Retinal pigment epithelial cell (primary cell): ENCODE results near the gene OSBPL6.

Source experiments
- DNase-seq: peaks from one replicate; pipeline ENCODE4 v3.0.0-alpha.2; 2010; ENCODE audit warnings: low read depth
- H3K4me3 ChIP-seq: 2 replicates; pipeline ENCODE4 v1.5.1; 2011; ENCODE audit warnings: mild to moderate bottlenecking, low read length, control low read depth, moderate library complexity
- CTCF ChIP-seq: conservative IDR thresholded peaks from 2 replicates; pipeline ENCODE4 v1.5.1; 2011; ENCODE audit warnings: low read depth, low read length, control low read depth, inconsistent platforms

OSBPL6 gene

GRCh38 chr2:178414266-178415247, 220.2 kb downstream of the OSBPL6 start:
- peak overlapping the region; percentile 56 for H3K4me3 ChIP-seq
- peak; percentile 96 for TF ChIP-seq CTCF
- peak; percentile 71 for DNase-seq

GRCh38 chr2:178415979-178416378, 221.7 kb downstream of the OSBPL6 start:
- no peak for TF ChIP-seq CTCF
- no peak overlapping the region for H3K4me3 ChIP-seq
- no peak for DNase-seq

GRCh38 chr2:178417916-178418315, 223.6 kb downstream of the OSBPL6 start:
- TF ChIP-seq CTCF: no peak
- H3K4me3 ChIP-seq: no peak overlapping the region
- no peak for DNase-seq

GRCh38 chr2:178418426-178418825, 224.1 kb downstream of the OSBPL6 start:
- no peak for TF ChIP-seq CTCF
- H3K4me3 ChIP-seq: no peak overlapping the region
- DNase-seq: no peak

- peak; percentile 54 for TF ChIP-seq CTCF
- H3K4me3 ChIP-seq: no peak overlapping the region
- DNase-seq: peak; percentile 5
These were observed 224.8 kb downstream of the OSBPL6 start for GRCh38 chr2:178419123-178419522.

GRCh38 chr2:178420463-178420999, 226.2 kb downstream of the OSBPL6 start:
- H3K4me3 ChIP-seq: no peak overlapping the region
- no peak for TF ChIP-seq CTCF
- no peak for DNase-seq
